ENCODE measurements around the gene STMND1.

DNA sequence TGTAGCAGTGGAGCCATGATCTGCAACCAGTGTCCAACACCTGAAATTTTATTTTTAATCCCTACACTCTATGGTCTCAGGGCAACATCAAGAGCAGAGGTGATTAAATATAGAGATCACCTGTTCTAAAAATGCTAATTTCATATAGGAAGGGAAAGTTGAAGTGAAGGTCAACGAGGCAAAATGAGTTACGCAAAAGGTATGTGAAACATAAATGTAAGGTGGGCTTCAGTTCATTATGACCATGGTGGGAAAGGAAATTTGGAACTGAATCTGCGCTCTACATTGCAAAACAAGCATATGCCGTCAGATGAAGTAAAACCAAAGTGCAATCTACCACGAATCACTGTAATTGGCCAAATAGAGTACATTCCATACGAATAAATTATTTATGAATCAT is 35.2 kb upstream of the STMND1 start:
- TF ChIP-seq POLR2AphosphoS5 (IDR thresholded peaks at IDR 0.05; ENCODE audit: low read depth, low read length) (no peak), POLR2A (IDR thresholded peaks at IDR 0.05; ENCODE audit: low read depth, low read length) (no peak)
